GM18505 (cell line): ENCODE data around the gene IGFLR1.
A peak's percentile ranks its signal among the peaks of the same experiment; 100 is the strongest.

Experiments used
- ATAC-seq: cut with Tn5 transposase; IDR thresholded peaks from one replicate; pipeline ENCODE4 v1.9.1; 2021; ENCODE audit not compliant: unreplicated experiment
- POLR2A ChIP-seq: IDR thresholded peaks from 4 replicates; pipeline ENCODE4 v1.6.1; 2011; ENCODE audit warnings: borderline replicate concordance; ENCODE audit not compliant: insufficient read depth, insufficient read length; ENCODE audit errors: extremely low read depth

The IGFLR1 gene

DNA sequence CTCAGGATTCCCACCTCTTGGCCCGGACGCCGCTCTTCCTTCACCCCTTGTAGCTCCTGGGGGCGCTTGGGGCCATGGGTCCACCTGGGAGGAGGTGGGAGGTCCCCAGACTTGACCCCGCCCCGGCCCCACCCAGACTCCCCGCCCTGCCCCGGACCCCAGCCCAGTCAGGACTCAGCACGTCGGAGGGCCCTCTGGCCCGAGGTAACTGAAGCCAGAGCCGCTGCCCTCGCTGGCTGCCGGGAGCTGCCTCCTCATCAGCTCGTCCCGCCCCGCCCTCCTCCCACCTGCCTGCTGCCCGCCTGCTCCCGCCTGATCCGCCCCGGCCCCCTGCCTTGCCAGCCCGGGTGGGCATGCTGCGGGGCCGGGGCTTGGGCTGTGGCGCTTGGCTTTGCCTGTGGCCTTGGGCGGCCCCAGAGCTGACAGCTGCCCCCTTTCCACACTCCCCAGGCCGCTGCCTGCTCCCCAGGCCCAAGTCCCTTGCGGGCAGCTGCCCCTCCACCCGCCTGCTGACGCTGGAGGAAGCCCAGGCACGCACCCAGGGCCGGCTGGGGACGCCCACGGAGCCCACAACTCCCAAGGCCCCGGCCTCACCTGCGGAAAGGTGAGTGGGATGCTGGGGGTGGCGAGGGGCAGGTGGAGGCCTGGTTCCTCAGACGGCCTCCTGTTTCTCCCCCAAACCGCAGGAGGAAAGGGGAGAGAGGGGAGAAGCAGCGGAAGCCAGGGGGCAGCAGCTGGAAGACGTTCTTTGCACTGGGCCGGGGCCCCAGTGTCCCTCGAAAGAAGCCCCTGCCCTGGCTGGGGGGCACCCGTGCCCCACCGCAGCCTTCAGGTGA, 42.5 kb upstream of the IGFLR1 start:
- no peak for TF ChIP-seq POLR2A
- ATAC-seq = no peak

DNA sequence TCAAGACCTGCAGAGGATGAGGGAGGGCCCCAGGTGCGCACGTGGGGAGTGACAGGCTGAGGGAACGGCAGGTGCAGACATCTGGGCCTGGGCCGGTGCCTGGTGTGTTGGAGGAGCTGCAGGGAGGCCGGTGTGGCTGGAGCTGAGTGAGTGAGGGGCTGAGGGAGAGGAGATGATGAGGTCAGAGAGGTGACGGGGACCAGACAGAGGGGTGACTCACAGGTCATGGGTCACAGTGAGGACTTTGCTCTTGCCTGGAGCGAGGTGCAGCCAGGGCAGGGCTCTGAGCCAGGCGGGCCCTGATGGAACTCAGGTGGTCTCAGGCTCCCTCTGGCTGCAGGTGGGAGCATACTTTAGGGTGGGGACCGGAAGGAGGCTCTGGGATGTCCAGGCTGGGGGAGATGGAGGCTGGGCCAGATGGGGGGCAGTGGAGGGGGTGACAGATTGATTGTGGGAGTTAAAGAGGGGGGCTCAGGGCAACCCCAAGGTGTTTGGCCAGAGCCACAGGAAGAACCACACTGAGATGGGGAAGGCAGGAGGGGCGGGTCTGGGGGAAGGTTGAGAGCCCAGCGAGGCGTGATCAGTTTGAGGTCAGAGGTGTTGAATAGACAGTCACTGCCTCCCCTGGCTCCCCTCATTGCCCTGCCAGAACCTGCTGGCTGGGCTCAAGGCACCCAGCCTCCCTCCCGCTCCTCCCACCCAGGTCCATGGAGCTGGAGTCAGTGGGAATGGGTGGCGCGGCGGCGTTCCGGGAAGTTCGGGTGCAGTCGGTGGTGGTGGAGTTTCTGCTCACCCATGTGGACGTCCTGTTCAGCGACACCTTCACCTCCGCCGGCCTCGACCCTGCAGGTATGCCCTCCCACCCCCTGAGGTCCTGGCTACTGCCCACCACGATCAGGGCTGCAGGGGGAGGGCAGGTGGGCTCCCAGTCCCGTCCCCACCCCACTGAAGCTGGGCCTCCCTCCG, 41.5 kb upstream of the IGFLR1 start:
- no peak for ATAC-seq
- no peak for TF ChIP-seq POLR2A

DNA sequence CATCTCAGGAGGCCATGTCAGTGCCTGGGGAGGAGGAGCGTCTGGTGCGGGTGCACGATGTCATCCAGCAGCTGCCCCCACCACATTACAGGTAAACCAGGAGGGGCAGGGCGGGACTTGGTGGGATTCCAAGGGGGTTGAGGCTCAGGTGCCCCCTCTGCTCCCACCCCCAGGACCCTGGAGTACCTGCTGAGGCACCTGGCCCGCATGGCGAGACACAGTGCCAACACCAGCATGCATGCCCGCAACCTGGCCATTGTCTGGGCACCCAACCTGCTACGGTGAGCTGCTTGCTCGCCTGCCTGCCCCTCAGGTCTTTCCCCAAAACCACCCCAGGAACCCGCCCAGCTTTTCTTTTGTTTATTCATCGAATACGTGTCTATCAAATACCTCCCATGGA, 40.3 kb upstream of the IGFLR1 start:
- ATAC-seq = no peak
- TF ChIP-seq POLR2A = no peak

DNA sequence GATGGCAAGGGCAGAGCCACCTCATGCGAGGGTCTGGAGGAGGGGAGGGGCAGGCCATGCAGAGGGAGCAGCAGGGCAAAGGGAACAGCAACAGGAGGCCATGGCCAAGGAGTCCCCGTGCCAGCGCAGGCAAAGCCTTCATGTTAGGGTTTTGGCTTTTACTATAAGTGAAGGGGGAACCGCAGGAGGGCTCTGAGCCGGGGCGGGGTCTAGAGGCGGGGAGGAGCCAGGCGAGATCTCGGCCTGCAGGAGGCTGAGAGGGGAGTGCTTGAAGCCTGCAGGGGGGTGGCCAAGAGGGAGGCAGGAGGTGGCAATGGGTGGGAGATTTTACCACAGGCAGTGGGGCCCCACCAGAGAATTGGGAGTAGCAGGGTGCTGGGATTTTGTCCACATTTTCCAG, 39.4 kb upstream of the IGFLR1 start:
- no peak for ATAC-seq
- TF ChIP-seq POLR2A = no peak

DNA sequence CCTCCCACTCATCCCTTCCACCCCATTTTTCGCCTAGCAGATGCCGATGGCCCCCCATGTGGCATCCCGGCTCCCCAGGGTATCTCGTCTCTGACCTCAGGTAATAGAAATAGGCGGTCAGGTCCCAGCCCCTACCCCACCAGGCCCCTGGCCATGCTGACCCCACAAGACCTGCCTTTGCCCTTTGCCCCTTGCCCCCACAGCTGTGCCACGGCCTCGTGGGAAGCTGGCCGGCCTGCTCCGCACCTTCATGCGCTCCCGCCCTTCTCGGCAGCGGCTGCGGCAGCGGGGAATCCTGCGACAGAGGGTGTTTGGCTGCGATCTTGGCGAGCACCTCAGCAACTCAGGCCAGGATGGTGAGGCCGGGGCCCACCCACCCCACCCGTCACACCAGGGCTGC, 38.5 kb upstream of the IGFLR1 start:
- ATAC-seq = no peak
- no peak for TF ChIP-seq POLR2A

DNA sequence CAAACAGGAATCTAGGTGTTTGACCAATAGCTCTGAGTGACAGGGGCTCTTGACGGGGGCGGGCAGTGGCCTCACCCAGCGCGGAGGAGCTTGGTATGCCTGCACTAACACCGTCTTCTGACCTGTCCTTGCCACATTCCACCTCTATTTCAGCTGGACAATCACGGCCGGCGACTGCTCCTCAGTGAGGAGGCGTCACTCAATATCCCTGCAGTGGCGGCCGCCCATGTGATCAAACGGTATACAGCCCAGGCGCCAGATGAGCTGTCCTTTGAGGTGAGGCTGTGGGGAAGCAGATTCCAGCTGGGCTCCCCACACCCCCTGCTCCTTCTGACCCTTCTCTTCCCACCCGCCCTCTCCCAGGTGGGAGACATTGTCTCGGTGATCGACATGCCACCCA, 37.8 kb upstream of the IGFLR1 start:
- no peak for ATAC-seq
- TF ChIP-seq POLR2A = no peak

DNA sequence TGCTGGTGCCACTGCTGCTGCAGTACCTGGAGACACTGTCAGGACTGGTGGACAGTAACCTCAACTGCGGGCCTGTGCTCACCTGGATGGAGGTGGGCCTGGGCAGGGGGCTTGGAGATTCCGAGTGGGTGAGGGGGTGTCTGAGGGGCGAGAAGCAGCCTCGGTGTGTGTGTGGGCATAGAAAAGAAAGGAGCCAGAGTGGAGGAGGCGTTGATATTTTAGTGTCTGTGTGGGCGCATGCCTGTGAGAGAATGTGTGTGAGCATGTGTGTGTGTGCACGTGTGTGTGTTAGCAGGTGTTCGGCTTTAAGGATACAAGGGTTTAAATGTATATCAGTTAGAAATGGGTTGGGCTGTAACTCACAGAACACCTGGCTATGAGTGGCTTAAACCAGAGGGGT, 36.8 kb upstream of the IGFLR1 start:
- no peak for ATAC-seq
- TF ChIP-seq POLR2A = no peak

DNA sequence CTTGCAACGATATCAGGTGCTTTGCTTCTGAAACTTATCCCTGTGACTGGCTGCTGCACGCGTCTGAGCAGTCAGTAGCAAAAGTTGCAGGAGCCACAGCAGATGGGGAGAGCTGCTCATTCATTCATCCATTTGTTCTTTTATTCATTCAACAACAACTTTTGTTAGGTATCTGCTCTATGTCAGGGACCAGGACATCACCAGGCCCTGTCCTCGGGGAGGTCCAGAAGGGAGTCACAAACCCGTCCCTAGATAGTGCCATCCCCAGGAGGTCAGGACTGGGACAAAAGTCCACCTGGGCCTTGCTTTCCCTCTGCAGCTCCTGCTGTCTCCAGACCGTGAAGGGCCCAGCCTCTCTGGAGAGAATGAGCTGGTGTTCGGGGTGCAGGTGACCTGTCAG, 35.7 kb upstream of the IGFLR1 start:
- ATAC-seq = no peak
- no peak for TF ChIP-seq POLR2A

DNA sequence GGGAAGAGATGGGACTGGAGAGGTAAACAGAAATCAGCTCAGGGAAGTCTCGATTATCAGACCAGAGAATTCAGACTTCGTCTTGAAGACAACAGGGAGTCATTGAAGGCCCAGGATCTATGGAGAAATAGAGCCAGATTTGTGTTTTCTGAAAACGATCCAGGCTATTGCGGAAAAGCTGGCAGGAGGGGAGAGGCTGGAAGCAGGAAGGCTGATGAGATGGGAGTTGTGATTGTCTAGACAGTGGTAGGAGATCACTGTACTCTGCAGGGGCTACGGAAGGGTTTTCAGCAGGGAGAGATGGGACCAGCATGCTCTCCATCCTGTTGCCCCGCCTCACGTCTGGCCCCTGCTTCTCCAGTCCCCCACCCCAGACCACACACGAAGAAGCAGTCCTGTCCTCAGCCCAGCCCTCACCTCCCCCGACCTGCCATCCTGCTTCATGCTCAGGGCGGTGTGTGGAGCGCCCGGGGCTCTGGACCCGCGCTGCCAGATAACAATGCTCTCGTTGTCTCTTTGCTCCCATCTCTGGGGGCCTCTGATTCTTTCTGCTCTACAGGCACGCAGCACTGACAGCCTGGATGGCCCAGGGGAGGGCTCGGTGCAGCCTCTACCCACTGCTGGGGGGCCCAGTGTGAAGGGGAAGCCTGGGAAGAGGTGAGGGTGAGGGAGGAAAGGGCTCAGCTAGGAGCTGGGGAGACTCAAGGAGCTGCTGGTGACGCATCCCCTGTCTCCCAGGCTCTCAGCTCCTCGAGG, 35.0 kb upstream of the IGFLR1 start:
- no peak for ATAC-seq
- TF ChIP-seq POLR2A = no peak

DNA sequence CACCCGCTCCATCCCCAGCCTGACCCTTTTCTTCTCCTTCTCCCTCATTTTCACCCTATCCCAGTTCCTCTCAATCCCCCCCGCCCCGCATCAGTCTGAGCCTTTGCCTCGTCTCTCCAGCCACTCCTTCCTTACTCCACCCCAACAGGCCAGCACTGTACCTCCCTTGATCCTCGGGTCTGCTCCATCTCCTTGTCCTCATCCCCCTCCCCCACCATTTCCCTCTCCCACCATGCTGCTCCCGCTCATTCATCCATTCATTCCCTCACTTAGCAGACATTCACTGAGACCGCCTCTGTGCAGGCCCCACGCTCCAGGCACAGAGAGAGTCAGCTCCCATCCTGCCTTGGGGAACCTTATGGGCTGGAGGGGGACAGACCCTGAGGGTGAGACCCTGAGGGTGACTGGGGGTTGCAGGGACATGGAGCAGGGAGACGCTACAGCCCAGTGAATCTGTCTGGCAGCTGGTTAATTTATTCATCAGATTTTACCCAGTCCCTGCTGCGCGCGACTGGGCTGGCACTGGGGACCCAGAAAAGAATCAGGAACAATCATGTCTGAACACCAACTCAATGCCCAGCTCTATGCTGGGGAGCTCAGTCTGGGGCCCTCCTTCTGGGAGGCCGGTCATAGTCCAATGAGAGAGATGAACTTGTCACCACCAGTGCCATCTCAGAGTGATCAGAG, 34.0 kb upstream of the IGFLR1 start:
- ATAC-seq = no peak
- TF ChIP-seq POLR2A = no peak

DNA sequence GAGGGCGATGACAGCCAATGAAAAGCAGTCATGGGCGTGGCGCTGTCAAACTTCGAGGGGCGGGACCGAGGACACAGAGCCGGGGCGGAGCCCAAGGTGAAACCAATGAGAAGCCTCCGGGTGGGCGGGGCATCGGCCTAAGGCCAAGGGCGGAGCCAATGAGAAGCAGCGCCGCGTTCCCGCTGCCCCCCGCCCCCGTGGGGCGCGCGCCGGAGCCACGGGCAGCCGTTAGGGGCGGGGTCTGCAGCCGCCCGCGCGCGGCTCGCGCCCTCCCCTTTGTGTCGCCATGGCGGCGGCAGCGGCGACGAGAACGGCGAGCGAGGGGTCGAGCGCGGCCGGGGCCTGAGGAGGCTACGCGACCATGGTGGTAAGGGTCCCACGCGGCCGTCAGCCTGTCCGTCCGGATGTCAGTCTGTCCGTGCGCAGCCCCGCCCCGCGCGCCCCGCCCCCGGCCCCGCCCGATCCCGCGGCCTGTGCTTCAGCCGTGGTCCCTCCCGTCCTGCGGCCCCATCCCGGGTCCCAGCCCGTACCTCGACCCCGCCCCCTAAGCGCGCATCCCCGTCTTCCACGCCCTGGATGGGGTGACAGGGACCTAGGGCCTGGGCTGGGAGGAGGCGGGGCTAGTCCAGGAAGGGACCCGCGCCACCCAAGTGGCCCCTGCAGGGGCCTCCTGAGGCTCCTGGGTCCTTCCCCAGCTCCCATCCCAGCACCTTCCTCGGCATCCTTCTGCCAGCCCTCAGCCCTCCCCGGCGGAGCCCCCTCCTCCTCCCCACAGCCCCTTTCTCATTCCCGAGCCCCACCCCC, 33.2 kb upstream of the IGFLR1 start, which contains the start of gene ARHGAP33:
Gene ARHGAP33, plus strand, starts transcription at position 267 of the 804 bp plus-strand sequence. Its CDS starts 95 bp downstream, at position 362.
- TF ChIP-seq POLR2A = no peak
- ATAC-seq = peak; percentile 85

DNA sequence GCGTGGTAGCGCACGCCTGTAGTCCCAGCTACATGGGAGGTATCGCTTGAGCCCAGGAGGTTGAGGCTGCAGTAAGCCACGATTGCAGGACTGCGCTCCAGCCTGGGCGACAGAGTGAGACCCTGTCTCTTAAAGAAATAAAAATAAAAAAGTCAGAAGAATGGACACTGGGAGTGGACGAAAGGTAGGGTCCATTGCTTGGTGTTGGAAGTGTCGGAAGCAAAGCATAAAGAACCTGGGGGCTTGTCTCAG, 32.7 kb upstream of the IGFLR1 start:
- TF ChIP-seq POLR2A = no peak
- no peak for ATAC-seq
